SJSA1 (cell line): ENCODE data around the gene IER2. TPM values are rescaled to one million over a fixed set of nuclear protein-coding genes. Genes with fewer than 3 reads are reported as not detected.

Source experiments
- DNase-seq, 2 experiments: peaks; one replicate each; pipeline ENCODE4 v3.0.0-alpha.2; 2015 to 2020; ENCODE audit warnings: low spot score in 2 of 2, low read depth in 1 of 2
- H3K27ac ChIP-seq: fragments of 250-450 bp; sonication (Bioruptor Pico); 2 replicates; pipeline ENCODE4 v1.5.1; 2020; ENCODE audit warnings: mild to moderate bottlenecking, moderate library complexity
- H3K27me3 ChIP-seq: fragments of 250-450 bp; sonication (Bioruptor Pico); replicated peaks from 2 replicates; pipeline ENCODE4 v1.5.1; 2020; ENCODE audit warnings: mild to moderate bottlenecking, moderate library complexity
- H3K36me3 ChIP-seq: fragments of 250-450 bp; sonication (Bioruptor Pico); 2 replicates; pipeline ENCODE4 v1.5.1; 2020; ENCODE audit warnings: mild to moderate bottlenecking
- H3K4me1 ChIP-seq: fragments of 250-450 bp; sonication (Bioruptor Pico); replicated peaks from 2 replicates; pipeline ENCODE4 v1.6.1; 2021; ENCODE audit warnings: mild to moderate bottlenecking
- H3K4me3 ChIP-seq: fragments of 250-450 bp; sonication (Bioruptor Pico); 2 replicates; pipeline ENCODE4 v1.5.1; 2020; ENCODE audit warnings: mild to moderate bottlenecking
- H3K9me3 ChIP-seq: fragments of 250-450 bp; sonication (Bioruptor Pico); replicated peaks from 2 replicates; pipeline ENCODE4 v1.5.1; 2020; ENCODE audit warnings: mild to moderate bottlenecking
- total RNA-seq: library from RNA; depleted of rRNA; stranded (reverse); fragments of >200 nt; shearing (Covaris generic); gene quantifications from 2 replicates; pipeline ENCODE4 v1.2.3, GENCODE V29; 2014

Gene IER2
- total RNA-seq, 1 experiment from 2014 or later = 12.3 TPM

GRCh38 chr19:13122980-13123957 lies 26.9 kb upstream of the IER2 start:
- DNase-seq = no peak
- Histone ChIP-seq H3K4me1 (peaks cover 28% of the 10 kb centered on the region), H3K36me3 (peaks cover 57% of the 10 kb centered on the region), H3K27me3 (no peaks in the 10 kb centered on the region), H3K9me3 (no peaks in the 10 kb centered on the region), H3K27ac (no peak overlapping the region), H3K4me3 (no peak overlapping the region)

DNA sequence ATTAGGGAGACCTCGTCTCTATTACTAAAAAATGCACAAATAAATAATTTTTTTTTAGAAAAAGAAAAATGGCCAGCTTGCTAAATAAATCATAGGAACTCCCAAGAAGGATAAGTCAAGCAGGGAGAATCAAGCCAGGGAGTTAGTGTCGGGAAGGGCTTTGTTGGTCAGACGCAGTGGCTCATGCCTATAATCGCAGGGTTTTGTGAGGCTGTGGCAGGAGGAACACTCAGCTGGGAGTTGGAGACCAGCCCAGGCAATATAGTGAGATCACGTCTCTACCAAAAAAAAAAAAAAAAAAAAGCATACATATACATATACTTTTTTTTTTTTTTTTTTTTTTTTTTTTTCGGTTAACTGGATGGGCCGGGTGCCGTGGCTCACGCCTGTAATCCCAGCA lies 23.2 kb upstream of the IER2 start:
- no peaks in the 10 kb centered on the region for H3K9me3 ChIP-seq
- DNase-seq = no peak
- H3K36me3 ChIP-seq = peaks cover 51% of the 10 kb centered on the region
- H3K4me1 ChIP-seq = peaks cover 15% of the 10 kb centered on the region
- H3K4me3 ChIP-seq = no peak overlapping the region
- no peaks in the 10 kb centered on the region for H3K27me3 ChIP-seq
- no peak overlapping the region for H3K27ac ChIP-seq

GRCh38 chr19:13127811-13128575 lies 22.2 kb upstream of the IER2 start:
- peaks cover 24% of the 10 kb centered on the region for H3K4me1 ChIP-seq
- no peaks in the 10 kb centered on the region for H3K9me3 ChIP-seq
- H3K4me3 ChIP-seq = no peak overlapping the region
- H3K27me3 ChIP-seq = no peaks in the 10 kb centered on the region
- peaks cover 50% of the 10 kb centered on the region for H3K36me3 ChIP-seq
- H3K27ac ChIP-seq = no peak overlapping the region
- no peak for DNase-seq

DNA sequence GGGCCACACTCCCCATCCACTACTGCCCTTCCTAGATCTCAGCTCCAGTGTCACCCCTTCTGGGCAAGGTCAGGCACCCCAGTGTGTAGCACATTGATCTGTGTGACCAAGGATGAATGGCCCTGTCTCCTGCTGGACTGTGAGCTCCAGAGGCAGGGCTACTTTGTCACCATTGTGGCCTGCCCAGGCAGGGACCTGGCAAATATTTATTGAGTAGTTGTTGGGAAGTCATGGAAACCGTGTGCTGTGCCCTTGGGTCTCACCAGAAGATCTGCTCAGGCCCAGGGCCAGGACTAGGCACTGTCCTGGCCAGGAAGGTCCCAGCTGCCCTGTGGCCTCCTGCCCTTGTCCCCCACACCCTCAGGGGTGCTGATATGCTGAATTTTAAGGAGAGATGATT lies 21.6 kb upstream of the IER2 start:
- no peaks in the 10 kb centered on the region for H3K27me3 ChIP-seq
- H3K36me3 ChIP-seq = peaks cover 48% of the 10 kb centered on the region
- H3K4me1 ChIP-seq = peaks cover 30% of the 10 kb centered on the region
- no peaks in the 10 kb centered on the region for H3K9me3 ChIP-seq
- no peak overlapping the region for H3K27ac ChIP-seq
- no peak overlapping the region for H3K4me3 ChIP-seq
- DNase-seq = no peak

- Histone ChIP-seq H3K27ac (no peak overlapping the region), H3K9me3 (no peaks in the 10 kb centered on the region), H3K36me3 (peaks cover 41% of the 10 kb centered on the region), H3K4me3 (no peak overlapping the region), H3K4me1 (peaks cover 36% of the 10 kb centered on the region), H3K27me3 (no peaks in the 10 kb centered on the region)
- DNase-seq = no peak
Measured at GRCh38 chr19:13129384-13129783, 20.8 kb upstream of the IER2 start.

DNA sequence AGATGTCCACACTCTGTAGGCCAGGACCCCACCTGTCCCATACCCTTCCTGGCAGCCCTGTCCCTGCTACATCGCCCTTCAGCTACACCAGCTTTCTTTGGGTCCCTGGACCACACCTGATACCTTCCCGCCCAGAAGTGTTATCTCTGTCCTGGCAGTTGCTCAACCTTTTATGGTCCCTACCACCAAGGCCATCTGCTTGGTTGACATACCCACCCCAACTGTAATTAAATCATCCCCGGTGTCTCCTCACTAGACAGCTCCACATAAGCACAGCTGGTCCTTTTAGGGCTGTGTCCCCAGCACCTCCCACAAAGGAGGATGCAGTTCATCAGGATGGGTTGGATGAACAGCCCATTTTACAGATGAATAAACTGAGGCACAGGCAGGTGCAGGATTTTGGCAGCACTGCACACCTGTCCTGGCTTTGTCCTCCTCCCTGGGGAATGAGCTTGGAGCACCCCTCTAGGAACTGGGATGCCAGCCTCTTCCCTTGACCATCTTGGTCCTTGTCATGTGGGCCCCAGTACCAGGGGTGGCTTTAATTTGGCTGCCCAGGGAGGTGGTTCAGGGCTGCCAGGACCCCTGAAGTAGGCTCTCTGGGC lies 19.2 kb upstream of the IER2 start:
- Histone ChIP-seq H3K4me1 (peaks cover 39% of the 10 kb centered on the region), H3K4me3 (no peak overlapping the region), H3K27ac (no peak overlapping the region), H3K36me3 (peaks cover 49% of the 10 kb centered on the region), H3K27me3 (no peaks in the 10 kb centered on the region), H3K9me3 (no peaks in the 10 kb centered on the region)
- no peak for DNase-seq

DNA sequence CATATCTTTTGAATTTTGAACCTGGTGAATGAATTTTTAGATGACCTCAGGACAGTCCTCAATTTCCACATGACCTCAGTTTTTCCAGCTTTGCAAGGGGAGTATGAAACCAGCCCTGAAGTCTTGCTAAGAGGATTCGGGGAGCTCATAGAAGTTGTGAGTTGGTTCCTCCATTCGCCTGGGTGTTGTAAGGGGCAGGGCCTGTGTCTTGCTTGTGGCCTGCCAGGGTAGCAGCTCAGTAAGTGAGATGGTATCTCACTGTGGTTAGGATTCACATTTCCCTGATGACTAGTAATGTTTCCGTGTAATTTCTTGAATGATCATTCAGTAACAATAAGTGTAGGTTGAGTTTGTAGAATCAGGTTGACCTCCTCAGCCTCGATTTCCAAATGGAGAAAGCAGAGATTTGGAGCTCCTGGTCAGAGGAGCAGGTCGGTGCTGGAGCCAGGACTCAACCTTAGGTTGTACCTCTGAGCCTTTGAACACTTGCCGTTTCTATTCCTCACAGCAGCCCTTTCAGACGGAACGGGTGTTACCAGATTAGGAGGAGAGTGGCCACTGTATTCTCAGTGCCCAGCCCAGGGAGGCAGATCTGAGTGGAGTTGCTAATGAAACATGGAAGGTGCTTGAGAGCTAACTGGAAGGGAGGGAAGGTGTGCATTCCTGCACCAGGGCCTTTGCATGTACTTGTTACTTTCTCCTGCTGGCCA lies 17.6 kb upstream of the IER2 start:
- H3K4me1 ChIP-seq = peaks cover 39% of the 10 kb centered on the region
- no peak overlapping the region for H3K27ac ChIP-seq
- H3K36me3 ChIP-seq = peaks cover 55% of the 10 kb centered on the region
- no peak for DNase-seq
- H3K9me3 ChIP-seq = no peaks in the 10 kb centered on the region
- no peak overlapping the region for H3K4me3 ChIP-seq
- H3K27me3 ChIP-seq = no peaks in the 10 kb centered on the region

DNA sequence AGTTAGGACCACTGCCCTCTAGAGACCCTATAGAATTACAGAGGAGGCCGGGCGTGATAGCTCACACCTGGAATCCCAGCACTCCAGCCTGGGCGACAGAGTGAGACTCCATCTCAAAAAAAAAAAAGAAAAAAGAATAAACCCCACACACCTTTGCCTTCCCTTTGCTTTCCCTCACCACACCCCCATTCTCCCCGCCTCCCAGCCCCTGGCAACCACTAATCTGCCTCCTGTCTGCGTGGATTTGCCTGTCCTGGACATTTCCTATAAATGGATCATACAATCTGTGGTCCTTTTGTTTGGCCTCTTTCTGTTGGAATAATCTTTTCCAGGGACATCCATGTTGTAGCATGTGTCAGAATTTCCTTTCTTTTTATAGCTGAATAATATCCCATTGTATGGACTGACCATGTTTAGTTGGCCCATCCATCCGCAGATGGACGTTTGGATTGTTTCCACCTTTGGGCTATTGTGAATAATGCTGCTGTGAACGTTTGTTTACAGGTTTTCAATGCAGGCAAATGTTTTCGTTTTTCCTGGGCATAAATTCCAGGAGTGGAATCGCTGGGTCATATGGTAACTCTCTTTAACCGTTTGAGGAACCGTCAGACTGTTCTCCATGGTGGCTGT lies 16.9 kb upstream of the IER2 start:
- Histone ChIP-seq H3K4me1 (peaks cover 39% of the 10 kb centered on the region), H3K4me3 (no peak overlapping the region), H3K9me3 (no peaks in the 10 kb centered on the region), H3K27ac (no peak overlapping the region), H3K36me3 (peaks cover 57% of the 10 kb centered on the region), H3K27me3 (no peaks in the 10 kb centered on the region)
- no peak for DNase-seq

DNA sequence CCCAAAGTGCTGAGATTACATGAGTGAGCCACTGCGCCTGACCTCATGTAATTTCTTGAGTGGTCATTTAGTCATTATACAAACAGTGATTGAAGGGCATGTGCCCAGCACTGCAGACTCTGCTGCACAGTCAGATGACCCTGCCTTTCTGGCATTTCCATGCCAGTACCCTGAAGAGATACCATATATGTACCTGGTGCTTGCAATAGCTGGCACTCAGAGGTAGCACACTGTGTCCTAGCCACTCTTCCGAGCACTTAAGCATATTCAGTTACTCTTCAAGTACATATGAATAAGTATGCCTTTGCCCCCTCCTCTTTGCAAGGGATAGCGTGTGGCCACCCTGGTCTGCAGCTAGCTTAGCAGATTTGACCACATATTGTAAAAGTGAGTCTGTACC lies 15.6 kb upstream of the IER2 start:
- H3K4me3 ChIP-seq = no peak overlapping the region
- no peak overlapping the region for H3K27ac ChIP-seq
- H3K9me3 ChIP-seq = no peaks in the 10 kb centered on the region
- DNase-seq = no peak
- H3K36me3 ChIP-seq = peaks cover 59% of the 10 kb centered on the region
- H3K27me3 ChIP-seq = no peaks in the 10 kb centered on the region
- peaks cover 47% of the 10 kb centered on the region for H3K4me1 ChIP-seq

DNA sequence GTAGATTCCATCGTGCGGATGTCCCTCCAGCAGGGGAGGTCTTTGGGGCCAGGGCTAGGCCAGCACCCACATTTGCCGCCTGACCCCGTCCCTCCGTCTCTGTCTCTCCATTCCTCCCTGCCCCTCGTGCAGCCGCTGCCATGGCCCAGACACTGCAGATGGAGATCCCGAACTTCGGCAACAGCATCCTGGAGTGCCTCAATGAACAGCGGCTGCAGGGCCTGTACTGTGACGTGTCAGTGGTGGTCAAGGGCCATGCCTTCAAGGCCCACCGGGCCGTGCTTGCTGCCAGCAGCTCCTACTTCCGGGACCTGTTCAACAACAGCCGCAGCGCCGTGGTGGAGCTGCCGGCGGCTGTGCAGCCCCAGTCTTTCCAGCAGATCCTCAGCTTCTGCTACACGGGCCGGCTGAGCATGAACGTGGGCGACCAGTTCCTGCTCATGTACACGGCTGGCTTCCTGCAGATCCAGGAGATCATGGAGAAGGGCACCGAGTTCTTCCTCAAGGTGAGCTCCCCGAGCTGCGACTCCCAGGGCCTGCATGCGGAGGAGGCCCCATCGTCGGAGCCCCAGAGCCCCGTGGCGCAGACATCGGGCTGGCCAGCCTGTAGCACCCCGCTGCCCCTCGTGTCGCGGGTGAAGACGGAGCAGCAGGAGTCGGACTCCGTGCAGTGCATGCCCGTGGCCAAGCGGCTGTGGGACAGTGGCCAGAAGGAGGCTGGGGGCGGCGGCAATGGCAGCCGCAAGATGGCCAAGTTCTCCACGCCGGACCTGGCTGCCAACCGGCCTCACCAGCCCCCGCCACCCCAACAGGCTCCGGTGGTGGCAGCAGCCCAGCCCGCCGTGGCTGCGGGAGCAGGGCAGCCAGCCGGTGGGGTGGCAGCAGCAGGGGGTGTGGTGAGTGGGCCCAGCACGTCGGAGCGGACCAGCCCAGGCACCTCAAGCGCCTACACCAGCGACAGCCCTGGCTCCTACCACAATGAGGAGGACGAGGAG lies 14.8 kb upstream of the IER2 start:
- no peaks in the 10 kb centered on the region for H3K27me3 ChIP-seq
- no peak overlapping the region for H3K4me3 ChIP-seq
- H3K9me3 ChIP-seq = no peaks in the 10 kb centered on the region
- peaks cover 59% of the 10 kb centered on the region for H3K36me3 ChIP-seq
- DNase-seq = no peak
- H3K4me1 ChIP-seq = peaks cover 50% of the 10 kb centered on the region
- no peak overlapping the region for H3K27ac ChIP-seq

- H3K27ac ChIP-seq = no peak overlapping the region
- no peaks in the 10 kb centered on the region for H3K27me3 ChIP-seq
- H3K9me3 ChIP-seq = no peaks in the 10 kb centered on the region
- DNase-seq = no peak
- no peak overlapping the region for H3K4me3 ChIP-seq
- peaks cover 53% of the 10 kb centered on the region for H3K36me3 ChIP-seq
- peaks cover 35% of the 10 kb centered on the region for H3K4me1 ChIP-seq
Measured at GRCh38 chr19:13137290-13137794, 12.9 kb upstream of the IER2 start.
